Measurements from ENCODE around the gene PIGN. TPM values are rescaled to one million over a fixed set of nuclear protein-coding genes. Genes with fewer than 3 reads are reported as not detected.

The PIGN gene
- total RNA-seq, 3 donors from 2014 or later = 15.9 to 18.9 (median 17.1) TPM

DNA sequence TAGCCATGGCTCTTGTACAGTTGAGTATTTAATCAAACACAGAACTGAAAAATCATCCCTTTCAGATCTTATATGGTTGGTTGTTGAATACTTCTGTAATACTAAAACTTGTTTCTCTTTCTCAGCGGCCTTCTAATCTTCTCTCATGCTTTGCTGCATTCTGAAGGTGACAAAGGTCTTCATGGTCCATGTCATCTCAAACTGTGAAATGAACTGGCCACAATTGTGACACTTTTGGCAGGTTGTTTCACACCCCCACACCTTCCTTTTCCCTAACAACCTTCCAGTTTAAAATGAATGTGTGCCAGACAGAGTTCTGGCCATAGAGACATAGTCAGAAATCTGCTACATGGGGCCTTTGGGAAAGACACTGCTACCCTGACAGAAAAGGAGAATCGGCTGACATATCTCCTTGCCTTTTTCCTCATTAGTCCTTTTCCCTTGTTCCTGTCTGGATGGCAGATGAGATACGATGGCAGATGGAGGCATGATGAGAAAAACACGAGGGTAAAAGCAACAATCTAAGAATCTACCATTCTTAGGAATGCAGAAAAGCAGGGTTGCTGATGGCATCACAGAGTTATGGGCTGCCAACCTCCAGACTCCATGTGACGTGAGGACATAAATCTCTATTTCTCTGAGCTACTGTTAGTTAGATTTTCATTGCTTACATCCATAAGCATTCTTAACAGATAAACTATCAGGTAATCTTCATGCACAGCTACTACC, 106.5 kb downstream of the PIGN start:
- Mint-ChIP-seq H3K4me3 (no peak overlapping the region), H3K27me3 (ENCODE audit: low read depth) (no peaks in the 10 kb centered on the region), H3K4me1 (ENCODE audit: low read depth) (no peaks in the 10 kb centered on the region), H3K9me3 (no peaks in the 10 kb centered on the region), H3K36me3 (ENCODE audit: insufficient read depth) (peaks cover 15% of the 10 kb centered on the region)
- no peak for ATAC-seq
- DNase-seq = no peak

DNA sequence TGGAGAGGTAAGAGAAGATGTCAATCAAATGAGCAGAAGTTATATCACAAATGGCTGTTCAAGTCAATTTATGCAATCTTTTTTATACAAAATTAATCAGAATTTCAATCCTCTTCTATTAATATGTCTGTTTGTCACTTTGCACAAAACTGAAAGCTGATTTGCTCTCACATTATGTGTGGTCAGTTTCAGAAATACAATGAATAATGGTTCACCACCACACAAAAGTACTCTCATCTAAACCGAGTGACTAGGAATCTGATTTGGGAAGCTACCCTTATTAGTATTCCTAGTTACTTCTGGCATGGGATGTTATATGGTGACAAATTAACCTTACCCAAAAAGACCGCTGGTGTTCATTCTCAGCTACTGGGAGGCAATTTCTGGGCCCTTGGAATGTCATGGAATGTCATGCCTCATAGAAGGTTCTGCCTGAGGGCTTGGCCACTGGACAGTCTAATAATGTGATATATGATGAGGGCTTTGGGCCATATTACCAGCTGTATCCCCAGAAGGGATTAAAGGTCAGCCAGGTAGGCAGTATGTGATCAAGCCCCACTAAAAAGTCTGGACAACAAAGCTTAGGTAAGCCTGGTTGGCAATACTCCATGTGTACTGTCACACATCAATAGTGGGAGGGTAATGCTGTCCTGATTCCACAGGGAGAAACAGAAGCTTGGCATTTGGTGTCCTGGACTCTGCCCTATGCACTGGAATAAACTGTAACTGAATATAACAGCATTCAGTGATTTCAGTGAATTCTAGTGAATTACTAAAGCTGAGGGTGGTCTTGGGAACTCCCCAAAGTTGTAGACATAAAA, 113.2 kb downstream of the PIGN start:
- ATAC-seq = no peak
- peaks cover 15% of the 10 kb centered on the region for H3K36me3 Mint-ChIP-seq (ENCODE audit: insufficient read depth)
- H3K9me3 Mint-ChIP-seq = no peaks in the 10 kb centered on the region
- H3K4me3 Mint-ChIP-seq = no peak overlapping the region
- H3K27me3 Mint-ChIP-seq (ENCODE audit: low read depth) = no peaks in the 10 kb centered on the region
- no peak for DNase-seq
- H3K4me1 Mint-ChIP-seq (ENCODE audit: low read depth) = no peaks in the 10 kb centered on the region

DNA sequence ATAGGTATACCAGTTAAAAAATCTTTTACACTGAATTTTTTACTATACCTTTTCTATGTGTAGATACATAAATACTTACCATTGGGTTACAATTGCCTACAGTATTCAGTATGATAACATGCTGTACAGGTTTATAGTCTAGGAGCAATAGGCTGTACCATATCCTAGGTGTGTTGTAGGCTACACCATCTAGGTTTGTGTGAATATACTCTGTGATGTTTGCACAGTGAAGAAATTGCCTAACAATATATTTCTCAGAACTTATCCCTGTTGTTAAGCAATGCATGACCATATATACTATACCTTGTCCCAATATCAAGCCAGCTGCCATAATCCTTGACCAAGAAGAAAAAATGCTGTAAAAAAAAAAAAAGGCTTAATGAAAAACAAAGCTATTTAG, 114.5 kb downstream of the PIGN start:
- no peak for ATAC-seq
- H3K27me3 Mint-ChIP-seq (ENCODE audit: low read depth) = no peaks in the 10 kb centered on the region
- H3K9me3 Mint-ChIP-seq = no peaks in the 10 kb centered on the region

DNA sequence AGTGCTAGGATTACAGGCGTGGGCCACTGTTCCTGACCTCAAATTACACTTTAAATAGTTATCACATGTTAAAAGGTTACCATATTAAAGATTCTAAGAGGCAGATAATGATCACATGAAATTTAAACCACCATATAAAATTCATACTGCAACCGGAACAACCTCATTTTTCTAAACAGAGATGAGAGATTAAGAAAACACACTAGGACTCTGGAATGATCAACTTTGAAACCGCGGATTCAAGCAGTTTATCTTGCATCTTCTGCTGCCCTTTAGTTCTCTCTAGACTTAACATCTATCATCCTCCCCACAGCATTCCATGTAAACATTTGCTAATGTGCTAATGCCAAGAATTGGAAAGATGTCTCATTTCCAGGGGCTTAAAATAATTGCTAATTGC, 115.8 kb downstream of the PIGN start:
- Mint-ChIP-seq H3K9me3 (peaks cover 3% of the 10 kb centered on the region), H3K36me3 (ENCODE audit: insufficient read depth) (peaks cover 30% of the 10 kb centered on the region), H3K4me3 (no peak overlapping the region), H3K4me1 (ENCODE audit: low read depth) (no peaks in the 10 kb centered on the region), H3K27me3 (ENCODE audit: low read depth) (no peaks in the 10 kb centered on the region)
- DNase-seq (no peak), ATAC-seq (no peak)

More for the DNA sequence above, 114.5 kb downstream of the PIGN start:
- Mint-ChIP-seq H3K4me1 (ENCODE audit: low read depth) (no peaks in the 10 kb centered on the region), H3K36me3 (ENCODE audit: insufficient read depth) (peaks cover 23% of the 10 kb centered on the region), H3K4me3 (no peak overlapping the region)
- no peak for DNase-seq

DNA sequence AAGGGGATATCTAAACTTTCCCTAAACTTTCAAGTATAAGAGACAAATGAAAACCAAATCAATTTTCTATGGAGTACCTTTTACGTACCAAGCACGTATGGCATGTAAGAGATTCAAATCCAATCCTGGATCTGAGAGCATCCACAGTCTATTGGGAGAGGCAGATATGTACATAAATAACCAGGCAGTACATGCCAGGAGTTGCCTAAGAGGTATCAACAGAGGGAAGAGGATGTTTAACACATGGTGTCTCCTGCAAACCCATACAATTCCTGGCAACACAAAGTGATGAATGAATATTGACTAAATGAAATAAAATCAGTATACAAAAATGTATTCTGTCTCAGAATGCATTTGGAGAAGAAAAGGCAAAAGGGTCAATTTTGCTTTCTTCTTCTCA, 116.6 kb downstream of the PIGN start:
- Mint-ChIP-seq H3K4me1 (ENCODE audit: low read depth) (no peaks in the 10 kb centered on the region), H3K9me3 (peaks cover 3% of the 10 kb centered on the region), H3K36me3 (ENCODE audit: insufficient read depth) (peaks cover 32% of the 10 kb centered on the region), H3K4me3 (no peak overlapping the region), H3K27me3 (ENCODE audit: low read depth) (no peaks in the 10 kb centered on the region)
- DNase-seq = no peak
- no peak for ATAC-seq

DNA sequence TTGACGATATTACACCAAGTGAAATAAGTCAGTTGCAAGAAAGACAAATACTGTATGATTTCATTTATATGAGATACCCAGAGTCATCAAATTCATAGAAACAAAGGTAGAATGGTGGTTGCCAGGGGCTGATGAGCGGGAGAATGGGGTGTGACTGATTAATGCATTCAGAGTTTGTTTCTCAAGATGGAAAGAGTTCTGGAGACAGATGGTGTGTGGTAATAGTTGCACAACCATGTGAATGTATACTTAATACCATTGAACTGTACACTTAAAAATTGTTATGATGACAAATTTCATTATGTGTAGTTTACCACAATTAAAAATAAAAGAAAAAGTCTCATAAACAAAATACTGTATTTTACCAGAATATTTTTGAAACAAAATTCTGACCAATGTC, 117.3 kb downstream of the PIGN start:
- no peak for ATAC-seq
- Mint-ChIP-seq H3K27me3 (ENCODE audit: low read depth) (no peaks in the 10 kb centered on the region), H3K36me3 (ENCODE audit: insufficient read depth) (peaks cover 34% of the 10 kb centered on the region), H3K9me3 (peaks cover 3% of the 10 kb centered on the region), H3K4me3 (no peak overlapping the region), H3K4me1 (ENCODE audit: low read depth) (no peaks in the 10 kb centered on the region)
- DNase-seq = no peak

DNA sequence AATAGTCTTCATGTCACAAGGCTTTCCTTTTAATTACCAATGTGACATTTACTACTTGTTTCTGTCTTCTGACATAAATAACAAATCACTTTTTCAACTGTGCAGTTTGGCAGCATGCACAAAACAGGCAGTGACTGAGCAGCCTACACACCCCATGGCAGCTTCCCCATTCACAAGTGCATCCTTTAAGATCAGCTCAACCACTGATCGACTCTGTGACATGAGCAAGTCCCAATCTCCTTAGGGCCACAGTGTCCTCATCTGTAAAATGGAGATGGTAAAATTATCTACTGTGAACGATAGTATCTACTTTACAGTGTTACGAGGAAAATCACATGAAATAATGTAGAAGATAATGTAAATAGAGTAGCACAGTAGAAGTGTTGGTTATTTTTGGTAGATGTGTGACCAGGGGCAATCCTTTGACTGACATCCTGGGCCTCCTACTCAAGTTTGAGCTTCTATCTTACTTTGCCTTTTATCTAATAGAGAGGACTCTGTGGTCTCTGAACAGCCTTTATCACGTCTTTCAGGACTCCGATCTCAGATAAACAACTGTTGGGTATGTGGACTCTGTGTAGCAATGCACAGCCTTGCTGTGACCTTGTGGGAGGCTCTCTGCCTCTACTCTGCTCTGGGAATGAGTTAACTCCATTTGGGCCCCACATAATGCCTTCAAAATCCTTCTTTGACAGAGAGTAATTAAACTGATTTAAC, 120.6 kb downstream of the PIGN start:
- ATAC-seq (no peak), DNase-seq (no peak)
- Mint-ChIP-seq H3K27me3 (ENCODE audit: low read depth) (no peaks in the 10 kb centered on the region), H3K4me1 (ENCODE audit: low read depth) (no peaks in the 10 kb centered on the region), H3K4me3 (no peak overlapping the region), H3K9me3 (peaks cover 3% of the 10 kb centered on the region), H3K36me3 (ENCODE audit: insufficient read depth) (peaks cover 38% of the 10 kb centered on the region)

DNA sequence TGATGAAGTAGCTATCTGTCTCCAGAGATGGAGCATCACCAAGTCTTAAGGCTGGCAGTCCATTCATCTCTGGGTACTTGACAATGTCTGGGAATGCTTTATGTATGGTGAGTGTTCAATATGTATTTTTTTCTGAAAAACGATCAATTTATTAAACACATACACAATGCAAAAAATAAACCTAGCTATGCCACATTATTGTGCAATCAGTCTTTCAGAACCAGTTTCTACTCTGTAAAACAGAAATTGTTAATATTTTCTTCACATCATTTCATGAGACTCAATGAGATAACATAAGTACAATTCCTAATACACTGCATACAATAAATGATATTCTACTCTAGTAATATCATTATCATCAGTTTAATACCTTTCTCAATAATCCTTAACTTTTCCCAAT, 122.5 kb downstream of the PIGN start:
- Mint-ChIP-seq H3K4me3 (no peak overlapping the region), H3K36me3 (ENCODE audit: insufficient read depth) (peaks cover 42% of the 10 kb centered on the region), H3K4me1 (ENCODE audit: low read depth) (no peaks in the 10 kb centered on the region), H3K27me3 (ENCODE audit: low read depth) (no peaks in the 10 kb centered on the region), H3K9me3 (peaks cover 3% of the 10 kb centered on the region)
- ATAC-seq = no peak
- no peak for DNase-seq

DNA sequence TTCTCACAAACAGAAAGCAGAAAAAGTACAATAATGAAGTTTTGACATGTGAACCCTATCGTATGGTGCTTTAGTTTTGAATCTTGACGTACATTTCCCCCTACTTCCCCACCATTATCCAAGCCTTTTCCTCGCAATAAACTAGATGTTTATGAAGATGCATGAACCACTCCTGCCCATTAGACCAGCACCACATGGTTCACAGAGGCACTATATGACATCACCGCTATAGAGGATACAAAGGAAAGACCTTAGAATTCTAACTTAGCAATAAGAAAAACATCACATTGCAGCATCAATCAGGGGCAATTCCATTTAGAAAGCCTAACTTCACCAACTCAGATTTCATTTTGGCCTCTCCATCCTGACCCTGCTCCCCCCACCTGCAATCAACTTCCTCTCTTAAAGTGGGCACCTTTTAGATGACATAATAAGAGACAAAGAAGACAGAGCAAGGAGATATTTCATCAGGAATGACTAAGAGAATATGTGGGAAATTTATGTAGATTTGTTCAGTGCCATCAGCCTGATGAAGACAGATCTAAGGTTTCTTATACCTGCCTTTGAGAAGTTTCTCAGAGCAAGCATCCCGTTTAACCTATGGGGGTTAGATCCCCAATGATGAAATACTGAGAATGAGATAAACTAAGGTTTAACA, 124.9 kb downstream of the PIGN start:
- no peak overlapping the region for H3K4me3 Mint-ChIP-seq
- peaks cover 36% of the 10 kb centered on the region for H3K36me3 Mint-ChIP-seq (ENCODE audit: insufficient read depth)
- H3K9me3 Mint-ChIP-seq = peaks cover 9% of the 10 kb centered on the region
- ATAC-seq (no peak), DNase-seq (no peak)
- no peaks in the 10 kb centered on the region for H3K27me3 Mint-ChIP-seq (ENCODE audit: low read depth)
- H3K4me1 Mint-ChIP-seq (ENCODE audit: low read depth) = no peaks in the 10 kb centered on the region

DNA sequence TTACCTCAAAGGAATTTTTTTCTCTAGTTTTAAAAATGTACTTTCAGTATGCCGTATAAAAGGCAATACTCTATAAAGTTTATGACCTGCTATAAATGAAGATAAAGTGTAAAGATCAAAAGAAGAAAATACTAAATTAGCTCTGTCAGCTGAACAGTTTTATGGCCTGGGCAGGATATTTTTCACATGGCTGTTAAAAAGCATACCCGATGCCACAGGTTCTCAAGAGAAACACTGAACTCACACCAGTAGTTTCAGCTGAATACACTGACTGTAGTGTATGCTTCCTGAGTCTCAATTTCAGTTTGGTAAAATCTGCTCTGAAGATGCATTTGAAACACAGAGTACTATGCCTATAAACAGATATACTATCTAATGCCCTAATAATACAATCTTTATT, 126.0 kb downstream of the PIGN start:
- no peak for DNase-seq
- no peak for ATAC-seq
- H3K36me3 Mint-ChIP-seq (ENCODE audit: insufficient read depth) = peaks cover 35% of the 10 kb centered on the region

DNA sequence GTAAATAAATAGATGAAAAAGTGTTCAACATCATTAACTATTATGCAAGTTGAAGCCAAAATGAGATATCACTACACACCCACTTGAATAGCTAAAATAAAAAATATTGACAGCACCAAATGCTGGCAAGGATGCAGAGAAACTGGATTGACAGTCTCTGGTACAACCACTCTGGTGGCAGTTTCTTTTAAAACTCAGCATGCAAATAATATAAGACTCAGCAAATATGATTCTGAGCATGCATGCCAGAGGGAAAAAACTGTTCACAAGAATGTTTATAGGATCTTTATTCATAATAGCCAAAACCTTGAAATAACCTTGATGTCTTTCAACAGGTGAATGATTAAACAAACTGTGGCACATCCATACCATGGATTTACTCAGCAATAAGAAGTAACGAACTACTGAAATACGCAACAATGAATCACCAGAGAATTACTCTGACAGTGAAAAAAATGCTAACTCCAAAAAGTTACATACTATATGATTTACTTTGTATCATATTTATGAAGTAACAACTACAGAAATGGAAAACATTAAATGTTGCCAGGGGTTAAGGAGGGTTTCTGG, 131.8 kb downstream of the PIGN start:
- Mint-ChIP-seq H3K27me3 (ENCODE audit: low read depth) (no peaks in the 10 kb centered on the region), H3K4me1 (ENCODE audit: low read depth) (no peaks in the 10 kb centered on the region), H3K36me3 (ENCODE audit: insufficient read depth) (peaks cover 31% of the 10 kb centered on the region), H3K4me3 (no peak overlapping the region), H3K9me3 (peaks cover 9% of the 10 kb centered on the region)
- no peak for DNase-seq
- no peak for ATAC-seq

More for the DNA sequence above, 126.0 kb downstream of the PIGN start:
- no peaks in the 10 kb centered on the region for H3K4me1 Mint-ChIP-seq (ENCODE audit: low read depth)
- no peak overlapping the region for H3K4me3 Mint-ChIP-seq
- no peaks in the 10 kb centered on the region for H3K27me3 Mint-ChIP-seq (ENCODE audit: low read depth)
- peaks cover 9% of the 10 kb centered on the region for H3K9me3 Mint-ChIP-seq

DNA sequence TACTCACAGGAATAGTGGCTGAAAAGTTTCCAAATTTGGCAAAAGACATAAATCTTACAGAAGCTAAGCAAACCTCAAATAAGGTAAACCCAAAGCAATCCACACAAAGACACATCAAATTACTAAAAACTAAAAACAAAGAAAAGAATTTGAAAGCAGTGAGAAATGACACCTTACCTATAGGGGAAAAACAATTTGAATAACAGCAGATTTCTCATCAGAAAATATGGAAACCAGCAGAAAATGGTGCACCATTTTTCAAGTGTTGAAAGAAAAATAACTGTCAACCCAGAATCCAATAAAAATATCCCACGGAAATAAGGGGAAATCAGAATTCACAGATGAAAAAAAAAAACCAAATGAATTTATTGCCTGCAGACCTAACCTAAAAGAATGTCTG, 138.6 kb downstream of the PIGN start:
- Mint-ChIP-seq H3K36me3 (ENCODE audit: insufficient read depth) (peaks cover 23% of the 10 kb centered on the region), H3K4me3 (no peak overlapping the region), H3K27me3 (ENCODE audit: low read depth) (no peaks in the 10 kb centered on the region), H3K4me1 (ENCODE audit: low read depth) (no peaks in the 10 kb centered on the region), H3K9me3 (peaks cover 13% of the 10 kb centered on the region)
- DNase-seq = no peak
- no peak for ATAC-seq

DNA sequence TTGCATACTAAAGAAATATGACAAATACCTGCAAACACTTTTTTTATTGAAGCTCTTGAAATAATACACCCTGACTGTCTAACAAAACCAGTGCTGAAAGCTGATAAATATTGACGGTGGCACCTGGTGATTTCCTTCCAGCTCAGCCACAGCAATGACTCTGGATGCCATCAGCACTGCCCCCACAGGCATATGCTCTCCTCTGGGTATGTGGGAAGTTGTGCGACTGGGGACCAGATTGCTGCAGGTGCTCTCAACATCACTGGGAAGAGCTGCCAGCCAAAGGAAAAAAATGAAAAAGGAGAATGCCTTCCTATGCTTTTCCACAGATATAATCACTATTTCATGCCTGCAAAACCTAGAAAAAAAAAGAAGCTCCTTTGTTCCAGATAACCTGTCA, 141.5 kb downstream of the PIGN start:
- Mint-ChIP-seq H3K27me3 (ENCODE audit: low read depth) (no peaks in the 10 kb centered on the region), H3K36me3 (ENCODE audit: insufficient read depth) (peaks cover 20% of the 10 kb centered on the region), H3K9me3 (peaks cover 13% of the 10 kb centered on the region), H3K4me3 (no peak overlapping the region), H3K4me1 (ENCODE audit: low read depth) (no peaks in the 10 kb centered on the region)
- no peak for DNase-seq
- no peak for ATAC-seq

DNA sequence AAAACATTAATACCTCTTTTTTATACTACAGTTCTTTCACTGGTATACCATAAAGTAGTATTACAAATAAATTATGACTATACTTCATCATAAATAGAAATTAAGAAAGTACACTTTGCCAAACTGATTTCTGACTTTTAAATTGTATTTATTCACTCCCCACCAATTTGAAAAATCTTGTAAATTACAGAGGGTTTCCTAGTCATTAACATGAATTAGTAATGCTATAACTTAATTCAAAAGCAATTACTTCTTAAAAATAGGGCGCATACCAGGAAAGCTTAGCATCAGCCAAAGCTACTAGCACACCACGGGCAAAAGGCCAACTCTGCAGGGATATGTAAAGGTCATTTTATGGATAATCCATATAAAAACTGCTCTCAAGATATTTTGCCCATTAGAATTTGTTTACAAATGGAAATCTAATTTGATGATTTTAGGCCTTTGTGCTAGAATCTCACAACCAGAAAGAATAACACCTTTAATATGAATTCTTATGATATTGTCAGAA, 142.3 kb downstream of the PIGN start:
- no peak for DNase-seq
- Mint-ChIP-seq H3K9me3 (peaks cover 13% of the 10 kb centered on the region), H3K27me3 (ENCODE audit: low read depth) (no peaks in the 10 kb centered on the region), H3K4me1 (ENCODE audit: low read depth) (no peaks in the 10 kb centered on the region), H3K36me3 (ENCODE audit: insufficient read depth) (peaks cover 21% of the 10 kb centered on the region), H3K4me3 (no peak overlapping the region)
- ATAC-seq = no peak
